Lung (tissue), 12 donors: ENCODE results near the gene KIF18B. TPM values are rescaled to one million over a fixed set of nuclear protein-coding genes. Genes with fewer than 3 reads are reported as not detected.

Source experiments
- ATAC-seq: fragments of 200-7000 bp; cut with Tn5 transposase; one replicate; pipeline ENCODE4 v1.9.1; 2020; ENCODE audit warnings: moderate number of reproducible peaks; ENCODE audit not compliant: insufficient read depth, low FRiP score
- DNase-seq, 3 donors: peaks; one replicate each; pipeline ENCODE4 v3.0.0-alpha.2; 2013 to 2017
- H3K27ac ChIP-seq, 2 donors: one replicate each; pipeline ENCODE4 v1.5.1; 2013; ENCODE audit warnings: mild to moderate bottlenecking in 2 of 2, moderate library complexity in 2 of 2, control low read depth in 1 of 2, inconsistent platforms in 1 of 2, low read depth in 1 of 2, low read length in 1 of 2
- H3K27me3 ChIP-seq, 3 donors: one replicate each; pipeline ENCODE4 v1.5.1; 2013; ENCODE audit warnings: low read length in 2 of 3; ENCODE audit not compliant: control insufficient read depth in 3 of 3, insufficient read depth in 3 of 3
- H3K36me3 ChIP-seq, 4 donors: one replicate each; pipeline ENCODE4 v1.5.1; 2013; ENCODE audit warnings: low read length in 4 of 4, mild to moderate bottlenecking in 1 of 4, moderate library complexity in 1 of 4; ENCODE audit not compliant: control insufficient read depth in 4 of 4, insufficient read depth in 4 of 4
- H3K4me1 ChIP-seq, 5 donors: one replicate each; pipeline ENCODE4 v1.5.1; 2013; ENCODE audit warnings: low read length in 5 of 5, mild to moderate bottlenecking in 2 of 5, moderate library complexity in 1 of 5; ENCODE audit not compliant: control insufficient read depth in 5 of 5, insufficient read depth in 5 of 5
- H3K4me3 ChIP-seq: one replicate; pipeline ENCODE4 v1.5.1; 2013; ENCODE audit warnings: mild to moderate bottlenecking, control low read depth, moderate library complexity
- H3K9ac ChIP-seq, 2 donors: one replicate each; pipeline ENCODE4 v1.5.1; 2013; ENCODE audit warnings: low read length in 2 of 2, control low read depth in 1 of 2; ENCODE audit not compliant: insufficient read depth in 1 of 2
- H3K9me3 ChIP-seq, 4 donors: one replicate each; pipeline ENCODE4 v1.5.1; 2013; ENCODE audit warnings: low read length in 3 of 4, mild to moderate bottlenecking in 1 of 4, moderate library complexity in 1 of 4; ENCODE audit not compliant: control insufficient read depth in 4 of 4, insufficient read depth in 3 of 4
- WGBS, 2 donors: extraction: QIAGEN DNeasy Blood & Tissue Kit; methylation state at CpG; one replicate each; pipeline ENCODE4 v1.1.7; 2013; 5-methylcytosine and 5-hydroxymethylcytosine counted together
- polyA plus RNA-seq, 2 donors: library from polyadenylated mRNA; stranded (reverse); fragments of 200-250 nt; gene quantifications; one replicate each; pipeline ENCODE4 v1.2.1, GENCODE V29; 2013
- total RNA-seq, 2 donors: library from RNA; depleted of rRNA in 1 of 2; stranded (reverse); fragments of >200 nt in 1 of 2; gene quantifications; one replicate each; pipeline ENCODE4 v1.2.1, GENCODE V29; 2014 to 2021
- TF ChIP-seq, protein P1 (sequence below): IDR thresholded peaks from 2 replicates; pipeline ENCODE4 v1.5.1; 2012; ENCODE audit warnings: mild to moderate bottlenecking; ENCODE audit errors: control extremely low read depth, extremely low read depth
- donor health status: control.
- donor health status: control.
- donor health status: Bipolar disorder and iron deficiency.
- donor health status: healthy.
- donor health status: DM: yes; HTN: yes; CAD: no.

The KIF18B gene
- total and polyA plus RNA-seq, 4 donors = 0.70 to 1.4 (median 0.83) TPM

DNA sequence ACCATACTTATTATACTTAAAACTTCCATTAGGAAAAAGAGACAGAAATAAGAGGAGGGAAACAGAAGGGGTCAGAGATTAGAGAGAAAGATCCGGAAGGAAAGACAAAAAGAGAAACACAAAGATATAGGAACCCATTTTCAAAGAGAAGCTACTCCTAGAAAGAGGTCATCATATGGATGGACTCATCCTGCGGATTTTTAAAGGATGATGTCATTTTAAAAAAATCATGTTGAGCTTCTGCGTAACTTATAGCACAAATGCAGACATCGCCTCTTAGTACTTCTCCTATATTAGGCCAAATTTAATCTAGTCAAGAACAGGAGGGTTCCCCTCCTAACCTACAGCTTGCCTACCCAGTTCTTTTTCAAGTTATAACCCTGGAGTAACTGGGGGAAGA, 66.4 kb downstream of the KIF18B start:
- Histone ChIP-seq H3K4me1 (no peaks in the 10 kb centered on the region), H3K27ac (no peak overlapping the region), H3K9ac (no peak overlapping the region), H3K27me3 (no peaks in the 10 kb centered on the region), H3K9me3 (no peaks in the 10 kb centered on the region), H3K4me3 (no peak overlapping the region), H3K36me3 (peaks cover 23 to 59% (median 42%) of the 10 kb centered on the region in 4 donors)
- ATAC-seq = no peak
- no peak for DNase-seq
- TF ChIP-seq, protein P1, sequence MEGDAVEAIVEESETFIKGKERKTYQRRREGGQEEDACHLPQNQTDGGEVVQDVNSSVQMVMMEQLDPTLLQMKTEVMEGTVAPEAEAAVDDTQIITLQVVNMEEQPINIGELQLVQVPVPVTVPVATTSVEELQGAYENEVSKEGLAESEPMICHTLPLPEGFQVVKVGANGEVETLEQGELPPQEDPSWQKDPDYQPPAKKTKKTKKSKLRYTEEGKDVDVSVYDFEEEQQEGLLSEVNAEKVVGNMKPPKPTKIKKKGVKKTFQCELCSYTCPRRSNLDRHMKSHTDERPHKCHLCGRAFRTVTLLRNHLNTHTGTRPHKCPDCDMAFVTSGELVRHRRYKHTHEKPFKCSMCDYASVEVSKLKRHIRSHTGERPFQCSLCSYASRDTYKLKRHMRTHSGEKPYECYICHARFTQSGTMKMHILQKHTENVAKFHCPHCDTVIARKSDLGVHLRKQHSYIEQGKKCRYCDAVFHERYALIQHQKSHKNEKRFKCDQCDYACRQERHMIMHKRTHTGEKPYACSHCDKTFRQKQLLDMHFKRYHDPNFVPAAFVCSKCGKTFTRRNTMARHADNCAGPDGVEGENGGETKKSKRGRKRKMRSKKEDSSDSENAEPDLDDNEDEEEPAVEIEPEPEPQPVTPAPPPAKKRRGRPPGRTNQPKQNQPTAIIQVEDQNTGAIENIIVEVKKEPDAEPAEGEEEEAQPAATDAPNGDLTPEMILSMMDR = no peak
- WGBS, 2 donors = 95% methylated on average over 4 of the region's 4 CpGs

DNA sequence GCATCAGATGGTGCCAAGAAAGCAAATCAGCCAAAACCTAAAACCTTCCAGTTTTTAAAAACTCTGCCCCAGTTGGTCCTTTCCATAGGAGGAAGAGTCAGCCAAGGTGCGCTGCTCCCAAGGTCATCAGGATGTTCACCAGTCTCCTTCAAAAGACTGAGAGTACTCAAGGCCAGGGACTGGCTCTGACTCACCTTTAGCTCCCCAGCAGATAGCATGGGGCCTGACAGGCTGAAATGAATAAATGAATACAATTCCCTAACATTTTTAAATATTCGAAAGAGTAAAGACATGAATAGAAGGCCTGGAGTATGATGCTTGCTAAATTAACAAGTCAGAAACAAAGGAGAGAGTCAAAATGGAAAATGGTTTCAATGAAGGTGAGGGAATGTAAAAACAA, 67.5 kb downstream of the KIF18B start:
- DNase-seq = no peak
- Histone ChIP-seq H3K4me1 (no peaks in the 10 kb centered on the region), H3K9me3 (no peaks in the 10 kb centered on the region), H3K9ac (no peak overlapping the region), H3K27ac (no peak overlapping the region), H3K36me3 (peaks cover 29 to 61% (median 44%) of the 10 kb centered on the region in 4 donors), H3K4me3 (no peak overlapping the region), H3K27me3 (no peaks in the 10 kb centered on the region)
- ATAC-seq = no peak
- 92 to 99% methylated on average over 2 of the region's 2 CpGs for WGBS, 2 donors
- TF ChIP-seq, protein P1 = no peak

DNA sequence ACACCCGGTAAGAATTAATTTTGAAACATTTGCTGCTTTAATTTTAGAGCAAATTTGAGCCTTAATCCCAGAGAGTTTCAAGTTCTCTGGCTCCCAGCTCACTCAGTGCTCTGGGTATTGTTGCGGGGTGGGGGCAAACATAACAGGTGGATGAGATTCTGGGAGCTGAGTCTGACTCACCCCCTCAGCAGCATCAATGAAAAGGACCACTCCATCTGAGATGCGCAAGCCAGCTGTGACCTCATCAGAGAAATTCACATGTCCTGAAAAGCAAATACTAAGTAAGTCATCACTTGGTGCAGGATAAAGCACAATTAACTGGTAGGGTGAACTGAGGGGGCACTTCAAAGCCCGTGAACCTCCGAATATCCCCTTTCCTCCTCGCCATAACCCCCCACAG, 68.2 kb downstream of the KIF18B start:
- H3K36me3 ChIP-seq = peaks cover 28 to 60% (median 44%) of the 10 kb centered on the region in 4 donors
- 95 to 96% methylated on average over 6 of the region's 6 CpGs for WGBS, 2 donors
- no peak overlapping the region for H3K4me3 ChIP-seq
- H3K9me3 ChIP-seq = no peaks in the 10 kb centered on the region
- no peak overlapping the region for H3K9ac ChIP-seq
- H3K27me3 ChIP-seq = no peaks in the 10 kb centered on the region
- ATAC-seq (no peak), DNase-seq (no peak)
- no peaks in the 10 kb centered on the region for H3K4me1 ChIP-seq
- H3K27ac ChIP-seq = no peak overlapping the region
- TF ChIP-seq, protein P1 = no peak

DNA sequence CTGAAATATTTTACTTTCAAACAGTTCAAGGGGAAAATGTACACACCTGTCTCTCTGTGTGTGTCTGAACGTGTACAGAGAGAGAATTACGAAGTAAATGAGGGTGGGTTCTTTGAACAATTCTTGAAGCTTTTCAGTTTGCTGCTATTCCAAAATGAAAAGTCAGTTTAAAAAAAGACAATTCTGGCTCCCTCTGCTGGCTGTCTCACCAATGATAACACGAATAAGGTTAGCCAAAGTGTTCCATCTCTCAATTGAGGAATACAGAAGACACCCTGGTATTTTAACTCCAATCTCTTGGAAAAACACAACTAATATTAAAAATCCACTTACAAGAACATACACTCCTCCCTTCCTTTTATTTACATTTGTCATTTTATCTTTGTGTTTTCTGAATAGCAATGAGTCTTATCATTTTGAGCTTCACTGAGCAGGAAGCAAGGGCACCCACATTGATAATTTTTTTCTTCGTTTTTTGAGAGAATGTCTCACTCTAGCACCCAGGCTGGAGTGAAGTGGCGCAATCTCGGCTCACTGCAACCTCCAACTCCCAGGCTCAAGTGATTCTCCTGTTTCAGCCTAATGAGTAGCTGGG, 68.8 kb downstream of the KIF18B start:
- WGBS, 2 donors = 58 to 67% methylated on average over 6 of the region's 6 CpGs
- H3K9me3 ChIP-seq = no peaks in the 10 kb centered on the region
- no peak overlapping the region for H3K9ac ChIP-seq
- H3K4me1 ChIP-seq = no peaks in the 10 kb centered on the region
- no peak for ATAC-seq
- H3K27ac ChIP-seq = no peak overlapping the region
- peak; percentile 29 to 68 (median 66) for DNase-seq
- no peak overlapping the region for H3K4me3 ChIP-seq
- peaks cover 28 to 60% (median 45%) of the 10 kb centered on the region in 4 donors for H3K36me3 ChIP-seq
- TF ChIP-seq, protein P1 = no peak
- H3K27me3 ChIP-seq = no peaks in the 10 kb centered on the region
